Type B pancreatic cell (in vitro differentiated cells): ENCODE measurements around the gene UBASH3B. TPM values are rescaled to one million over a fixed set of nuclear protein-coding genes. Genes with fewer than 3 reads are reported as not detected.

Experiments
- DNase-seq: peaks from one replicate; pipeline ENCODE4 v3.0.0; 2021; ENCODE audit warnings: mixed read lengths; ENCODE audit not compliant: unreplicated experiment; ENCODE audit errors: extremely low spot score
- H3K27ac Mint-ChIP-seq: 2 replicates; pipeline ENCODE4 v1.8.0; 2021; ENCODE audit warnings: mild to moderate bottlenecking, mixed read lengths
- H3K27me3 Mint-ChIP-seq: 2 replicates; pipeline ENCODE4 v1.8.0; 2021; ENCODE audit warnings: mixed read lengths
- H3K36me3 Mint-ChIP-seq: 2 replicates; pipeline ENCODE4 v1.8.0; 2021; ENCODE audit warnings: mixed read lengths
- H3K4me1 Mint-ChIP-seq: one replicate; pipeline ENCODE4 v1.8.0; 2021; ENCODE audit warnings: mixed read lengths; ENCODE audit not compliant: unreplicated experiment
- H3K4me3 Mint-ChIP-seq: 2 replicates; pipeline ENCODE4 v1.8.0; 2021; ENCODE audit warnings: mild to moderate bottlenecking, mixed read lengths
- H3K9me3 Mint-ChIP-seq: 2 replicates; pipeline ENCODE4 v1.8.0; 2021; ENCODE audit warnings: mixed read lengths
- CTCF ChIP-seq: fragments of 200-600 bp; sonication (generic); conservative IDR thresholded peaks from 2 replicates; pipeline ENCODE4 v1.5.0; 2021; ENCODE audit warnings: antibody characterized with exemption, mild to moderate bottlenecking
- total RNA-seq: library from RNA; stranded (reverse); gene quantifications from 2 replicates; pipeline ENCODE4 v1.2.1, GENCODE V29; 2021; ENCODE audit warnings: low replicate concordance

The UBASH3B gene
- total RNA-seq, 1 donor from 2014 or later = 8.6 TPM

- no peak overlapping the region for H3K4me3 Mint-ChIP-seq
- DNase-seq = no peak
- H3K27ac Mint-ChIP-seq = no peak overlapping the region
- H3K36me3 Mint-ChIP-seq = no peaks in the 10 kb centered on the region
- no peaks in the 10 kb centered on the region for H3K27me3 Mint-ChIP-seq
- H3K9me3 Mint-ChIP-seq = peaks cover 3% of the 10 kb centered on the region
- TF ChIP-seq CTCF = no peak
- H3K4me1 Mint-ChIP-seq = peaks cover 16% of the 10 kb centered on the region
Observed at GRCh38 chr11:122705396-122705795, 49.9 kb downstream of the UBASH3B start.

- Mint-ChIP-seq H3K27ac (no peak overlapping the region), H3K36me3 (no peaks in the 10 kb centered on the region), H3K4me3 (no peak overlapping the region), H3K27me3 (no peaks in the 10 kb centered on the region), H3K4me1 (peaks cover 16% of the 10 kb centered on the region), H3K9me3 (peaks cover 3% of the 10 kb centered on the region)
- no peak for TF ChIP-seq CTCF
- DNase-seq = no peak
Observed at GRCh38 chr11:122706291-122707088, 51.0 kb downstream of the UBASH3B start.

GRCh38 chr11:122707111-122707510 is 51.6 kb downstream of the UBASH3B start:
- Mint-ChIP-seq H3K4me1 (peaks cover 10% of the 10 kb centered on the region), H3K27me3 (no peaks in the 10 kb centered on the region), H3K4me3 (no peak overlapping the region), H3K27ac (no peak overlapping the region), H3K36me3 (no peaks in the 10 kb centered on the region), H3K9me3 (peaks cover 3% of the 10 kb centered on the region)
- no peak for TF ChIP-seq CTCF
- no peak for DNase-seq

GRCh38 chr11:122707901-122708300 is 52.4 kb downstream of the UBASH3B start:
- H3K4me1 Mint-ChIP-seq = peaks cover 10% of the 10 kb centered on the region

GRCh38 chr11:122709039-122709760 is 53.7 kb downstream of the UBASH3B start:
- Mint-ChIP-seq H3K27me3 (no peaks in the 10 kb centered on the region), H3K36me3 (no peaks in the 10 kb centered on the region), H3K4me1 (peaks cover 10% of the 10 kb centered on the region), H3K9me3 (peaks cover under 1% of the 10 kb centered on the region), H3K27ac (no peak overlapping the region), H3K4me3 (no peak overlapping the region)
- no peak for DNase-seq
- no peak for TF ChIP-seq CTCF

More at GRCh38 chr11:122707901-122708300, 52.4 kb downstream of the UBASH3B start:
- Mint-ChIP-seq H3K36me3 (no peaks in the 10 kb centered on the region), H3K27me3 (no peaks in the 10 kb centered on the region), H3K4me3 (no peak overlapping the region), H3K9me3 (peaks cover 3% of the 10 kb centered on the region), H3K27ac (no peak overlapping the region)
- no peak for DNase-seq
- TF ChIP-seq CTCF = no peak
